ENCODE data around the gene CHCHD6.

The CHCHD6 gene

DNA sequence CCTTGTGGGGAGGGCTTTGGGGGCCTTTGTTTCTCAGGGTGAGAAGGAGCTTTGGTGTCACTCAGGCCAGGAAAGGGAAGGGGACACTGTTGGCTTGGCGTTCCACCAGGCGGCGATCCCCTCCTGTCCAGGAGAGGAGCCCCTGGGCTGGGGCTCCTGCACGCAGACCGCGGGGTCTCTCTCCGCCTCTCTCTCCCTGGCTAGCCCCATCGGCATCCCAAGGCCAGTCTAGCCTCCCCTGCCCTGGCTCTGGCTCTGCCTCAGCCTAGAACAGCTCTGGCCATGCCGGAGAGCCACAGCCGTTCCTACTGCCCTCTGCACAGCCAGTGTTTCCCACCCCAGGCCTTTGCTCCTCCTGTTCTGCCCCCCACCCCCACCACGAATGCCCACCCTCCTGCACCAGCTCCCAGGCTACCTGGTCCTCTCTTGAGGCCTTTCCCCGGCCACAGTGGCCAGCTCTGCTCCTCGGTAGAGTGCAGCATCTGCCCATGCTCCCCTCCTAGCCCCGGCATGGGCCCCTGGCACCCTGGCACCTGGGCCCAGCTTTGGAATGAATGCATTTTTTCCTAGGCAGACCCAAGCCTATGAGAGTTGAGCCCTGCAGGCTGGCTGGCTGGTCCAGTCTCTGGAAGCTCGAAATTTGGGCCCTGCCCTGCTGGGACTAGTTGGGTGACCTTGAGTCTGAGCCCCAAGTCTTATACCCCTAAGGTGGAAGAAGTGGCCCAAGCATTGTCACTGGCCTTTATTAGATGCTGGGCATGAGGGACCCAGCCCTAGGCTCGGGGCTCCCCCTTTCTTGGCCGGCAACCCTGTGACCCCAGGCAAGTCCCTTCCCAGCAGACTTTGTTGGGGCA lies 281.3 kb downstream of the CHCHD6 start:
- DNase-seq, result no peak

DNA sequence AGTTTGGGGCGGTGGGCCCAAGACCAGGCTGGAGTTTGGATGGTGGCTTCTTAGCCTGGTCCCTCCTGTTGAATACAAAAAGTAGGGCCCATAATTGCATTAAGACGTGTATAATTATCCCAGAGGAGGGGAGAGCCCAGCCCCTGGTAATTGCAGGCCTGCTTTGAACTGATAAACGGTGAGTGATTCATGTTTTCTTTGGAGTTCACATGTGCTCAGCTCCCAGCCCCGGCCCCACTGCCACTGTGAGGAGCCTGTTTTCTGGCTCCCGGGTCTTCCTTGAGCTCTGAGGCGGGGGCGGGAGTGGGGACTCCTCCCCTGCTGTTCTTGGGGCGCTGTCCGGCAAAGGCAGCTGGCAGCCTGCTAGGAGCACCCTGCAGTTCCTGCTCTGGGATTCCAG lies 282.0 kb downstream of the CHCHD6 start:
- no peak for DNase-seq

DNA sequence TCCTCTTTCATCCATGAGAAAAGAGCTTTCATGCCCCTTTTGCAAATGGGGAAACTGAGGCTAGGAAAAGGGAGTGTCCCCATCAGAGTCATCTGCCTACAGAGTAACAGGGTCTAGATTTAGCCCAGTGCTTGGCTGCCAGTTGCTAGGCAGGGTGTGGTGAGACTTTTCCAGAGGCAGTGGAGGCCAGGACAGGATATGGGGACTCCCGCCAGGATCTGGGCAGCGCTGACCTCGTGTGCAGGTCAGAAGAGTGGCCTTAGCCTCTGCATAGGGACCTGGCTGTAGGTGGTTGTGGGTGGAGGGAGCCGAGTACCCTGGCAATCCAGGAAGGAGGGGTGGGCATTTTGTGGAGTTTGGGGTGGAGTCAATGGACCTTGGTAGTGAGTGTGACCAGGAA lies 283.1 kb downstream of the CHCHD6 start:
- no peak for DNase-seq

DNA sequence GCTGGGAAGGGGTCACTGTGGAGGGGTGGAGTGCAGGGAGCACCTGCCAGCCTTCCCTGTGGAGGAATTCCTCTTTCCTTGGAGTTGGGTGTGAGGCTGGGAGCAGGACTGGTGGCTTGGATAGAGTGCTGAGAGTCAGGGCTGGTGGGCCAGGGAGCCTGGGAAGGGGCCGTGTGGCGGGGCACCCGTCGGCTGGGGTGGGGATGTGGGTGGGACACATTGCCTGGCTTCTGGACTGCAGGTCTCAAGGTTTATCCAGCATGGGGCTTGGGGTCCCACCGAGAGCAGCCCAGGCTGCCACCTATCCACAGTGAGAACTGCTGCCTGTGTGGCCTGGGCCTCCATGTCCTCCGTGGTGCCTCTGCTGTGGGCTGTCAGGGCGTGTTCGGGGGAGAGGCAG lies 283.6 kb downstream of the CHCHD6 start:
- DNase-seq, result no peak

DNA sequence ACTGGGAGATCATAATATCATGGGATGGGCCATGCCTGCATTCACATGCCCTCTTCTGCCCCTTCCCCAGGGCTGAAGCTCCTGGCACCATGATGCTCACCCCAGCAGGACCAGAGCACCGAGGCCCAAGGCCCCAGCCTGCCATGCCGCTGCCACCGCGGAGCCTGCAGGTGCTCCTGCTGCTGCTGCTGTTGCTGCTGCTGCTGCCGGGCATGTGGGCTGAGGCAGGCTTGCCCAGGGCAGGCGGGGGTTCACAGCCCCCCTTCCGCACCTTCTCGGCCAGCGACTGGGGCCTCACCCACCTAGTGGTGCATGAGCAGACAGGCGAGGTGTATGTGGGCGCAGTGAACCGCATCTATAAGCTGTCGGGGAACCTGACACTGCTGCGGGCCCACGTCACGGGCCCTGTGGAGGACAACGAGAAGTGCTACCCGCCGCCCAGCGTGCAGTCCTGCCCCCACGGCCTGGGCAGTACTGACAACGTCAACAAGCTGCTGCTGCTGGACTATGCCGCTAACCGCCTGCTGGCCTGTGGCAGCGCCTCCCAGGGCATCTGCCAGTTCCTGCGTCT lies 284.5 kb downstream of the CHCHD6 start:
- no peak for DNase-seq

DNA sequence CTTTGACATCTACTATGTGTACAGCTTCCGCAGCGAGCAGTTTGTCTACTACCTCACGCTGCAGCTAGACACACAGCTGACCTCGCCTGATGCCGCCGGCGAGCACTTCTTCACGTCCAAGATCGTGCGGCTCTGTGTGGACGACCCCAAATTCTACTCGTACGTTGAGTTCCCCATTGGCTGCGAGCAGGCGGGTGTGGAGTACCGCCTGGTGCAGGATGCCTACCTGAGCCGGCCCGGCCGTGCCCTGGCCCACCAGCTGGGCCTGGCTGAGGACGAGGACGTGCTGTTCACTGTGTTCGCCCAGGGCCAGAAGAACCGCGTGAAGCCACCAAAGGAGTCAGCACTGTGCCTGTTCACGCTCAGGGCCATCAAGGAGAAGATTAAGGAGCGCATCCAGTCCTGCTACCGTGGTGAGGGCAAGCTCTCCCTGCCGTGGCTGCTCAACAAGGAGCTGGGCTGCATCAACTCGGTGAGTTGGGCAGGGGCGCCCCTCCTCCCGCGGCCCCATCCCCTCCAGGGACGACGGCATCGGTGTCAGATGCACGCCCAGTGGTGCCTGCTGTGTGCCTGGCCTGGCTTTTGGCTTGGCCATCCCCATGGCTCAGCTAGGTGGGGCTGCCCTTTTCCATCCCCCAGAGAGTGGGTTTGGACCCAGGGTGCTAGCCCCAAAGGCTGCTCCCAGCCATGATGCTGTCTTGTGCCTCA lies 285.4 kb downstream of the CHCHD6 start:
- no peak for DNase-seq

DNA sequence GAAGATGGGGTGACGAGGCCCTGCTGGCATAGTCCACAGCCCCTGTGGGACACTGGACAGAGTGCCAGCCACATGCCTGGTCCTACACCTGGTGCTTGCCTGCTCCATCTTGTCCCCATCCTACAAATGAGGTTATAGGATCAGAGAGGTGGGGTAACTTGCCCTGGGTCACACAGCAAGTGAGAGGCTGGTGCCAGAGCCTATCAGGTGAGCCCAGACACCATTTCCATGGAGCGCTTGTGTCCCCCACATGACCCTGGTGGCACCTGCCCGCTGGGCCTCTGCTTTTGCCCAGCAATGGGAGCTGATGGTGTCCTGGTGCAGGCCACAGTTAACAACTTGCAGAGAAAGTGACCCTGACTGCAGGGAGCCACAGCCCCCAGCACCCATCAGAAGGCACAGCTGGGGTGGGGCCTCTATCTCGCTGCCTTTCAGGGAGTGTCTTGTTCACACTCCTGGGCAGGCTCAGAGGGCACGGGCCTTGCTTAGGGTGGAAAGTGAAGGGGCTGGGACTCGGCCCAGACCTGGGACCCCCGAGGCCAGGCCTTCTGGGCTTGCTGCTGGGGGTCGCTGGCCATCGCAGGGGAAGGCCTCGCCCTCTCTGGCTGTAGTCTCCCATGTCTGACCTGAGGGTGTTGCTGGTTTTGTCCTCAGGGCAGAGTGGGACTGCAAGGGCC lies 286.1 kb downstream of the CHCHD6 start:
- no peak for DNase-seq

DNA sequence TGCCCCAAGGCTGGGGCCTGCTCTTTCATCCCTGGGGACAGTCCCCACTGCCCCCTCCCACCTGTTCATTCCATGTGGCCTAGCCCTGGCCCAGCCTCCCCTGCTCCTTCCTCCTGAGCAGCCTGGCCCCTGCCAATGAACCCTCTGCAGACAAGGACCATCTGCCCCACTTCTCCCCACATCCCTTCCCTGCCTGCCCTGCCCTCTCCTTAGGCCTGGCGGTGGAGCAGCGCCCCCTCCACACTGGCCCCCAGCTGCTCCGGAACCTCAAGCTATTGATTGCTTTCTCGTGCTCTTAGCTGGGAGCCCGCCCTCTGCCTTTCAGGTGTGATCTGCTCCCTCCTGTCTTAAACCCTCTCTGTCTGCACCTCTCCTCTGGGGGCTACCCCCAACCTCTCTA lies 286.9 kb downstream of the CHCHD6 start:
- DNase-seq, result no peak

DNA sequence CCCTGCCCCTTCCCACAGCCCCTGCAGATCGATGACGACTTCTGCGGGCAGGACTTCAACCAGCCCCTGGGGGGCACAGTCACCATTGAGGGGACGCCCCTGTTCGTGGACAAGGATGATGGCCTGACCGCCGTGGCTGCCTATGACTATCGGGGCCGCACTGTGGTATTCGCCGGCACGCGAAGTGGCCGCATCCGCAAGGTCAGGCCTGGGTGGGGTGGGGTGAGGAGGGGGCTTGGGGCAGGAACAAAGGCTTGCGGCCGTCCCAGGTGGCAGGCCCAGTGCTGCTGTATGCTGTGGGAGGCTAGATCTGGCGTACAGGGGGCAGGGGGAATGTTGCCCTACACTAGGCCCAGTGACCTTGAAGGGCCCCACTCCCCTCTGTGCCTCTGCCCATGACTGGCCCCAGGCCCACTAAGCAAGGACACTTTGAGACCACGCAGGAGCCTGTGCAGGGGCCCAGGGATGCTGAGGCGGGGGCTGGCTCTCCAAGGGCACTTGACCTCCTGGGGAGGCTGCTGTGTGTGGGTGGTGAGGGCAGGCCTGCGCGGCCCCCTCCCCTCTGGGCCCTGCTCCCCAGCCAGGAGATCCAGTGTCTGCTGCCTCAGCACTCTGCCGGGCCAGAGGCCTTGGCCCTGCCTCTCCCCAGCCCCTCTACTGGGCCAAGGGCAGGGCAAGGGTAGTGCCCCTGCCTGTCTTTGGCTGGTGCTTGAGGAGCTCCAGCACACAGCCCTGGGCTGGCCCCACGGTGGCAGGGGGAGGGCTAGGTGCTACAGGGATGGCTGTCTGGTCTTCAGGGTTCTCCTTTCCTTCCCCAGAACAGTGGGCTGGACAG lies 287.5 kb downstream of the CHCHD6 start:
- no peak for DNase-seq

DNA sequence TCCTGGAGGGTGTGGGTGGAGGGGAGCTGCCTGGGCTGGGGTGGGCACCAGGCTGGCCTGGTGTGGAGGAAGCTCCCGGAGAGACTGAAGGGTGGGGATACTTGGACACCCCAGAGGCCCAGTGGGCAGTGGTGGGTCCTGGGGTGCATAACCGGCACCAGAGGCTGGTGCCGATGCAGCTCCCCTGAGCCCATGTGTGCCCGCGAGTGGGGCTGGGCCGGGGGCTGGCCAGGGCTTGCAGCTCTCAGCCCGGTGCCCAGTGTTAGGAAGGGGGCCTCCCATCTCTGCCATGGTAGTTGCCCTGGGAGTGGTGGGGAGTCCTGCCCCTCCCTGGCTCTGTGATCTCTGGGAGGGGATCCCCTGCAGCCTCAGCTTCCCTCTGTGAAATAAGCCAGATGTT lies 288.2 kb downstream of the CHCHD6 start:
- DNase-seq, result no peak

DNA sequence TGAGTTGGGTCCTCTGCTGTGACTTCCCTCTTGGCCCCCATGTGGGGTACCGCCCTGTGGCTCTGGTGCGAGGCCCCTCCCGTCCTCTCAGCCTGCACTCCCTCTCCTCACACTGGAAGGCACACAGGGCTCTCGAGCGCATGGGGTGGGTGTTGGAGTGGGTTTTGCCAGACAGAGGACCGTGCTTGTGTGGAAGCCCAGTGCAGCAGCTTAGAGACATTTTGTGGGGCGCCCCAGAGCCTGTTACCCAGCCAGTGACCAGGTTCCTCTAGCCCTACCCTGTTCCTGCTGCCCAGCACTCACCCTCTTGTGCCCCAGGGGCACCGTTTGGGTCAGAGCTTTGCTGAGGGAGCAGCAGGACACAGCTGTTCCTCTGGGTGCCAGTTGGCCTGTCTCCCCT lies 288.7 kb downstream of the CHCHD6 start:
- DNase-seq, result no peak

DNA sequence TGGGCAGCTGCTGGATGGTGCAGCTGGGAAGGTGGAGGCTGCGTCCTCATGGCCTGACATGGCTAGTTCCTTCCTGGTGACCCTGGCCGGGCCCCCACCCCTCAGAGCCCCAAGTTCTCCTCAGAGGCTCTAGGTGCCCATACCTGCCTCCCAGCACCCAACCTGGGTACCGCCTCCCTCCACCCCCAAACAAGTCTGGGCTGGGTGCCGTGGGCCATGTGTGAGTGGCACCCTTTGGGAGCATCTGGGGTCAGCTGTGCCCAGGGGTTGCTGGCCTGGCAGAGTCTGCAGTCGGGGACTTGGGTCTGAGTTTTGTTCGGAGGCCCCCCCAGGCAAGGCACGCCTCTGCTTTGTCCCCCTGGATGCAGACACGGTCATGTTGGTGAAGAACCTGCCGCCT lies 289.4 kb downstream of the CHCHD6 start:
- DNase-seq, result no peak

DNA sequence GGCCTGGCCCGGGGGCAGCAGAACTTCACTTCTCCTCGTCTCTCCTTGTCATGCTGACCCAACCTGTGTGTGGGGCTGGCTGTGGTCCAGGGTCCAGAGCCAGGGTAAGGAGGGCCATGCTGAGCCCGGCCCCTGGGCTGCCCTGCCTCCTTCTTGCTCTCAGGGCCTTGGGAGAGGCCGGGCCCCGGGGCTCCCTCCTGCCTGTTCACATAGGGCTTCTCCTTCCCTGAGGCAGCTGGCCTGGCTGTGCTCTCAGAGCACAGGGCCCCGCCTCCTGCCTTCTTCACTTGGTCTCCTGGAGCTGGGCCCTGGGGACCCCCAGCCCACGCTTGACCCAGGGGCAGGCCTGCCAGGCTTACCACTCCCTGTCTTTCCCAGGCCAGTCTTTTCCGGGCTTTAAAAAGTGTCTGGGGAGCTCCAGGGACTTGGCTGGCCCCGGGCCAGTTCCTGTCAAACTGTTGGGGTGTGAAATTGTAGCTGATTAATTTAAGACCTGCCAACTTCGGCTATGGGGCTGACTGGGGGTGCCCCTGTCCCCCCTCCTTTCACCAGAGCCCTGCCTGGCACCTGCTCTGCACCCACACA lies 290.7 kb downstream of the CHCHD6 start:
- no peak for DNase-seq

DNA sequence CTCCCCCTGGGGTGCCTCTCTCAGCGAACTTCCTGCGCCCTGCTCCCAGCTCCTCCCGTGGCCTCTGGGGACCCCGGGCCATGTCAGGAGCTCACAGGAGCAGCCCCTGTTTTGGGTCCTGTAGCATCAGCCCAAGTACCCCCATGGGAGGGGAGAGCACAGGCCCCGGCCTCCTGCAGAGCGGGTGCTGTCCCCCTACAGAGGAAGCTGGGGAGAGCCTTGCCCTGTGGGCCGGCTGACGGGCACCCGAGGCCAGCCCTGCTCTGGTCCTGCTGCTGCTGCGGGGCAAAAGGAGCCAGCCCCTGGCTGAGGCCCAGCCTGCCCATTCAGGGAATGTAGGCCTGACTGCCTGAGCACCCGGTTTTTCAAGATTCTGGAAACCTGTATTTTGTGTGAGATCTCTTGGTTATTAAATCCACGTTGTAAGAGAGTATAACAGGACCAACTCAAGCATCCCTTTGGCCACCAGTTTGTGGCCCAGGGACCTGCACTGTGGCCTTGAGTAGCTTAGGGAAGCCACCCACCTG lies 291.3 kb downstream of the CHCHD6 start:
- DNase-seq, result no peak

DNA sequence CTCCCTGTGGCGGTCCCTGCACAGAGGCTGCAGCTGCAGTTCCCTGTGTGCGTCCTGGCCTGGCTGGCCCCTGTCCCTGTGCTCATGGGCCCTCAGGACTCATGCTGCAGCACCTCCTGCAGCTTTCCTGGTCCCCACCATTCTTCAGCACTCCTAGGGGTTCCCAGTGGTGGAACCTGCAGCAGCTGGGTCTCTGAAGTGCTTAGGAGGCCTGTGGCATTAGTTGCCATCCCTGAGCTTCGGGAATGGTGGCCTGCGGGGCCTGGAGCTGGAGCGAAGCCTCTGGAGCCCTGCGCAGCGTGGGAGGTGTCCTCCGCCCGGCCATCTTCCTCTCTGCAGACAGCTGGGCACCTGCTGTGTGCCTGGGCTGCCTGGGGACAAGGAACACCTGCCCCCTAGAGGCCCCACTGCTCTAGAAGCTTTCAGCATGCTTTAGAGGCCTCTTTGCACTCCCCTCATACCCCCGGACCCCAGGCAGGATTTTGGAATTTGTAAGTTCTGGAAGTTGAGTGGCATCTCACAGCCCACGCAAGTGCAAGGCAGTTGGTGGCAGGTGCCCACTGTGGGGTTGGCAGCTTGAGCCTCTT lies 292.0 kb downstream of the CHCHD6 start:
- no peak for DNase-seq

DNA sequence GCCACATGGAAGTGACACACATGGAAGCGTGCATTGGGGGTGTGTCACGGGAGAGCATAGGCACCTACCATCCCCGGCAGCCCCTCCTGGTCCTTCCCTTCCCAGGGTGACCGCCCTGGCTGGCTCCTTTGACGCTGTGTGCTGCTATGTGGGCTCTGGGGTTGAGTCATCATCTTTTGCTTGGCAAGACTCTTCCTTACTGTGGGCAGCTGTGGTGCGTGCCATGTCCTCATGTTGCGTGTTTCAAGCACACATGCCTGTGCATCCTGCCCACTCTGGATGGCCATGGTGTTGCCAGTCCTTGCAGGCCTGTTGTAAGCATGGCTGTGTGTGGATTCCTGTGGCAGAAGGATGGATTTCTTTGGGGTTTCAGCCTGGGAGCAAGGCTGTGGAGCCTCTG lies 292.9 kb downstream of the CHCHD6 start:
- DNase-seq, result no peak

DNA sequence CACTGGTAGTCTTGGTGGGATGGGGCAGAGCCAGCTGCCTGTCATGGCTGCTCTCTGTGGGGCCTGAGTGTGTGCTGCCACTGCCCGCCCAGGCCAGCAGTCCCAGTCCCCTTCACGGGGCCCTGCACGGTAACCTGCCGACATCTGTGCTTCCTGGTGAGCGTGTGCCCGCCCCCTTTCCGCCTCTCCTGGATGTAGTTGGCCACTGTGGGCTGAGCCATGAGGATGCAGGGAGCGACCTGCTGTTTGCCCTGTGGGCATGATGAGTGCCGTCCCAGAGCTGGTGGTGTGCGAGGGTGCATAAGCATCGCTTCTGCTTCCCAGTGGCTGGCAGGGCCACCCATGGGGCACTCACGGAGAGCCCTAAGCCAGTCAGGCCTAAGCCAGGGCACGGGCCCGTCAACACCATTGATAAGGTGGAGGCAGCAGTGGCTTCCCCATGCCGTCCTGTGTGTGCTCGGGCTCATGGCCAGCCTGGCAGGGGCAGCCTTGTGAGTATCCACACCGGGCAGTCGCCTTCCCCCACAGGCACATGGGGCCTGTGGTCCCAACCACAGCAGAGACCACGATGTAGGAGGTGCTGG lies 293.5 kb downstream of the CHCHD6 start:
- no peak for DNase-seq

DNA sequence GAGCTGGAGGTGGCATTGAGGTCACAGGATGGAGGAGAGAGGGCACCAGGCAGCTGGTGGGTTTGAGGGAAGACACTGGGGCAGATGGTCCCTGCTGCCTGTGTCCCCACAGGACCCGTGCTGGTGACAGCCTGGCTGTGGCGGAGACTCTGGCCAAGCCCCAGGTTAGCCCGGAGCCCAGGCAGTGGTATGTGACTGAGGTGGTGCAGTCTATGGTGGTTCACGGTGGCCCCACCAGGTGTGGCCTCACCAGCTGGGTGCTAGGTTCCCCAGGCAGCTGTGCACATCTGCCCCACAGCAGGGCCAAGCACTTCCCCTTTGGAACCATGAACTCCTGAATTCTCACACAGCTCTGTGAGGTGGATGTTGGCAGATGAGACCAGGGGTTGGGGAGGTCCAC lies 294.3 kb downstream of the CHCHD6 start:
- DNase-seq, result no peak

DNA sequence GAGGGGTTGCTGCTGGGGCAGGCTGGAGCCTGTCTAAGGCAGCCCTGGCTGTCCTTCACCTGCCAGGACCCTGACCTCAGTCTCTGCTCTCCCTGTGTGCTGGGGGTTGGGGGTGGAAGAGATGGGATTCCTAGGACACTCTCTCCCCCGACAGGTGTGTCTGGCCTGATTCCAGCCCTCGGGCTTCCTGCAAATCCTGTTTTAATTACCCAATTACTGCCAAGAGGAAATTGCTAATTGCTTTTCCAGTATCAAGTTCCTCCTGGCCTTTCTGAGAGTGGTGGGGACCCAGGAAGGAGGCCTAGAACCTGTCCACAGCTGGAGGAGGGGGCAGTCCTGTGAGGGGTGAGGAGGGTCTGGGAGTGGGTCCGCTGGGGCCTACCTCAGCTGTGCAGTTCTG lies 294.7 kb downstream of the CHCHD6 start:
- DNase-seq, result no peak

DNA sequence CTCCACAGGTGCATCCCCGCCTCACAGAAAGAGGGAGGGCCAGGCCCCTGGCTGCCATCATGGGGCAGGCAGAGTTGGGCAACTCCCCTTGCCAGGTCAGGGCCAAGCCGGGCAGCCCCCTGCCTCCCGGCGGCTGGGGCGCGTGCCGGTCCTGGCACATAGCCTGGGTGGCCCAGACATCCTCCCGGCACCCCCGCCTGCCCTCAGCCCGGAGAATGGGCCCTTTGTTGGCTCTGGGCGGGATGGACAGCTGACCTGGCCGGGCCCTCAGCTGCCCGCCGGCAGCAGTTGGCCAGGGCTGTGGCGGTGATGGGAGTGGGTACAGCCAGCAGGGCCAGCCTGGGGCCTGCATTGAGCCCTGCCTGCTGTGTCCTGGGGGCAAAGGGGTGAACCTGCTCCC lies 295.3 kb downstream of the CHCHD6 start:
- no peak for DNase-seq

DNA sequence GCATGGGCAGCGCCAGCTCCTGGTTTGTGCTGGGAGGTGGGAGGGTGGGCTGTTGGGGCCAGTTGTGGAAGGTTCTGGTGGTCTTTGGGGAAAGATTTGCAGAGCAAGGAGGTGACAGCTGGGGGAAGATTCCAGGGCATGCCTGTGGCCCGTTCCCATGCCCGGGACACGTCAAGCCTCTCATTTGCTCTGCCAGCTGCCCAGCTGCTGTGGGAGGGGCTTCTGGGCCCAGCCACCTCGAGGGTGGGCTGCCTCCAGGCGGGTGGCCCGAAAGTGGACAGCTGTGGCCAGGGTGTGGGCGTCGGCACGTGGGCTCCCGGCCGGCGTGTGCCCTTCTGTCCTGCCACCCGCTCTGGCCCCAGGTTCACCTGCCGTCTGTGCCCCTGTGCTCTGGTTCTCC lies 296.1 kb downstream of the CHCHD6 start:
- DNase-seq, result no peak
